Neural cell (in vitro differentiated cells): Measurements from ENCODE around the gene PHF2.

Experiments
- CTCF ChIP-seq: fragments of 450-650 bp; IDR thresholded peaks from 2 replicates; pipeline ENCODE4 v1.5.1; 2014; ENCODE audit warnings: antibody characterized with exemption, mild to moderate bottlenecking, moderate library complexity; ENCODE audit not compliant: poor library complexity, severe bottlenecking
- EP300 ChIP-seq: fragments of 450-650 bp; conservative IDR thresholded peaks from 2 replicates; pipeline ENCODE4 v1.6.1; 2014; ENCODE audit warnings: antibody characterized with exemption, mild to moderate bottlenecking, moderate library complexity; ENCODE audit not compliant: poor library complexity, severe bottlenecking
- POLR2AphosphoS5 ChIP-seq: IDR thresholded peaks from 2 replicates; pipeline ENCODE4 v1.6.1; 2012
- TAF1 ChIP-seq: IDR thresholded peaks from 2 replicates; pipeline ENCODE4 v1.6.1; 2012; ENCODE audit warnings: low read depth
- TF ChIP-seq, protein P1 (sequence below): IDR thresholded peaks from 2 replicates; pipeline ENCODE4 v1.6.1; 2012; ENCODE audit warnings: borderline replicate concordance

- no peak for TF ChIP-seq CTCF
- TF ChIP-seq, protein P1, sequence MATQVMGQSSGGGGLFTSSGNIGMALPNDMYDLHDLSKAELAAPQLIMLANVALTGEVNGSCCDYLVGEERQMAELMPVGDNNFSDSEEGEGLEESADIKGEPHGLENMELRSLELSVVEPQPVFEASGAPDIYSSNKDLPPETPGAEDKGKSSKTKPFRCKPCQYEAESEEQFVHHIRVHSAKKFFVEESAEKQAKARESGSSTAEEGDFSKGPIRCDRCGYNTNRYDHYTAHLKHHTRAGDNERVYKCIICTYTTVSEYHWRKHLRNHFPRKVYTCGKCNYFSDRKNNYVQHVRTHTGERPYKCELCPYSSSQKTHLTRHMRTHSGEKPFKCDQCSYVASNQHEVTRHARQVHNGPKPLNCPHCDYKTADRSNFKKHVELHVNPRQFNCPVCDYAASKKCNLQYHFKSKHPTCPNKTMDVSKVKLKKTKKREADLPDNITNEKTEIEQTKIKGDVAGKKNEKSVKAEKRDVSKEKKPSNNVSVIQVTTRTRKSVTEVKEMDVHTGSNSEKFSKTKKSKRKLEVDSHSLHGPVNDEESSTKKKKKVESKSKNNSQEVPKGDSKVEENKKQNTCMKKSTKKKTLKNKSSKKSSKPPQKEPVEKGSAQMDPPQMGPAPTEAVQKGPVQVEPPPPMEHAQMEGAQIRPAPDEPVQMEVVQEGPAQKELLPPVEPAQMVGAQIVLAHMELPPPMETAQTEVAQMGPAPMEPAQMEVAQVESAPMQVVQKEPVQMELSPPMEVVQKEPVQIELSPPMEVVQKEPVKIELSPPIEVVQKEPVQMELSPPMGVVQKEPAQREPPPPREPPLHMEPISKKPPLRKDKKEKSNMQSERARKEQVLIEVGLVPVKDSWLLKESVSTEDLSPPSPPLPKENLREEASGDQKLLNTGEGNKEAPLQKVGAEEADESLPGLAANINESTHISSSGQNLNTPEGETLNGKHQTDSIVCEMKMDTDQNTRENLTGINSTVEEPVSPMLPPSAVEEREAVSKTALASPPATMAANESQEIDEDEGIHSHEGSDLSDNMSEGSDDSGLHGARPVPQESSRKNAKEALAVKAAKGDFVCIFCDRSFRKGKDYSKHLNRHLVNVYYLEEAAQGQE: no peak
- TF ChIP-seq TAF1: no peak
- TF ChIP-seq POLR2AphosphoS5: no peak
- no peak for TF ChIP-seq EP300
These were observed 2.5 kb downstream of the PHF2 start for GRCh38 chr9:93578844-93579243.
